Measurements from ENCODE around the gene SAMD4B. TPM values are rescaled to one million over a fixed set of nuclear protein-coding genes. Genes with fewer than 3 reads are reported as not detected.

SAMD4B gene
- total RNA-seq, 1 experiment from 2014 or later: 135 TPM

DNA sequence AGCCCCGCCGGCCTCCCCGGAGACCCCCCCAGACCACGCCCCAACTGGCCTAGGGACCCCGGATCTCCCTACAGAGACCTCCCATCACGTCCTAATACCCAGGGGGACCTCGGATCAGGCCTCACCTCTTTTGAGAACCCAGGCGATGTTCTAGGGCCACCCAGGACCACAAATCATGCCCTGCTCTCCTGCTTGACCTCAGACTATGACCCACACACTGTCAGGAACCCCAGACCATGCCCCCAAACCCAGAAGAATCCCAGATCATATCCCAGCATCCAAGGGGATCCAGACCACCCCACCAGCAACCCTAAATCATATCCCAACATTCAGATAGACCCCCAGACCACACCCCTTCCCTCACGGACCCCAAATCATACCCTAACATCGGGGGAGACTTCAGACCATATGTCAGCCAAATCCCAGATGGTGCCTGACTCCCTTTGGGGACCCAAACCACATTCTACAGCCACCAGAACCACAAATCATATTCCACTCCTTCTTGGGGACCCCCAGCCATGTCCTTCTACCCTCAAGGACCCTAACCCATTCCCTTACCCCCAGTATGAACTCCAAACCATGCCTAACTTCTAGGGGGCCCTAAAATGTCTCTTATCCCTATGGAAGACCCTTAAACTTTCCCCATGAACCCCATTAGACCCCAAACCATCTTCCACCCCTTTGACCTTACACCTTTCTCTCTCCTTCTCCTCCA is 20.9 kb upstream of the SAMD4B start:
- Histone ChIP-seq H2BK12ac (ENCODE audit: insufficient read length, low read depth, low read length) (no peak overlapping the region), H3K4me1 (ENCODE audit: insufficient read depth, low read length) (no peaks in the 10 kb centered on the region), H3K23ac (ENCODE audit: insufficient read length, low read depth, low read length) (no peak overlapping the region), H2AFZ (ENCODE audit: low read length) (no peak overlapping the region), H3K9ac (ENCODE audit: extremely low read depth, insufficient read length, low read length) (no peak overlapping the region), H2BK120ac (ENCODE audit: low read depth, low read length, poor library complexity, severe bottlenecking) (no peak overlapping the region), H3K79me2 (ENCODE audit: insufficient read depth, low read length) (no peaks in the 10 kb centered on the region), H3K4me2 (ENCODE audit: insufficient read depth, insufficient read length, low read length) (peak overlapping the region; percentile 29), H3K79me1 (ENCODE audit: insufficient read depth, low read depth, low read length, poor library complexity, severe bottlenecking) (no peaks in the 10 kb centered on the region), H2BK15ac (ENCODE audit: low read depth, low read length) (no peak overlapping the region), H3K27ac (ENCODE audit: insufficient read length, low read depth, low read length) (no peak overlapping the region), H3K27me3 (ENCODE audit: insufficient read depth, low read length) (no peaks in the 10 kb centered on the region; the same call in 1 of the 2 replicates), H4K5ac (ENCODE audit: insufficient read length, low read depth, low read length) (no peak overlapping the region), H2BK5ac (ENCODE audit: insufficient read length, low read length) (no peak overlapping the region), H3T11ph (ENCODE audit: low read length) (no peak overlapping the region), H4K91ac (ENCODE audit: insufficient read length, low read depth, low read length) (no peak overlapping the region), H3K14ac (ENCODE audit: insufficient read depth, low read length) (no peak overlapping the region), H2BK20ac (ENCODE audit: low read depth, low read length, poor library complexity, severe bottlenecking) (no peak overlapping the region), H4K8ac (replicated peaks; ENCODE audit: insufficient read length, low read depth, low read length) (no peak overlapping the region), H3K18ac (ENCODE audit: insufficient read length, low read depth, low read length) (no peak overlapping the region), H3K9me3 (ENCODE audit: control insufficient read depth, low read depth, low read length) (no peaks in the 10 kb centered on the region), H3K4ac (ENCODE audit: low read depth, low read length) (no peak overlapping the region), H3K56ac (ENCODE audit: insufficient read length, low read depth, low read length) (no peak overlapping the region), H4K20me1 (ENCODE audit: control insufficient read depth, insufficient read depth, insufficient read length) (no peaks in the 10 kb centered on the region), H2AK5ac (ENCODE audit: insufficient read length, low read length) (no peak overlapping the region), H3K23me2 (ENCODE audit: insufficient read length, low read depth, low read length, poor library complexity, severe bottlenecking) (peaks cover 6% of the 10 kb centered on the region)
- Mint-ChIP-seq H3K36me3 (ENCODE audit: insufficient read depth in 1 of 3, low read depth in 3 of 3) (peaks cover 0 to 3% (median 0%) of the 10 kb centered on the region in 3 experiments; a peak in 2 of 7 replicates), H3K4me1 (peaks cover 7 to 18% of the 10 kb centered on the region in 2 experiments), H3K9me3 (no peaks in the 10 kb centered on the region; a peak in 2 of 5 replicates), H3K27me3 (ENCODE audit: low read depth) (peaks cover 66% of the 10 kb centered on the region), H3K27ac (peak overlapping the region in 1 of 3 experiments; percentile 78; a peak in 2 of 7 replicates), H3K4me3 (peak overlapping the region; percentile 73 to 88)
- TF ChIP-seq, protein P1, sequence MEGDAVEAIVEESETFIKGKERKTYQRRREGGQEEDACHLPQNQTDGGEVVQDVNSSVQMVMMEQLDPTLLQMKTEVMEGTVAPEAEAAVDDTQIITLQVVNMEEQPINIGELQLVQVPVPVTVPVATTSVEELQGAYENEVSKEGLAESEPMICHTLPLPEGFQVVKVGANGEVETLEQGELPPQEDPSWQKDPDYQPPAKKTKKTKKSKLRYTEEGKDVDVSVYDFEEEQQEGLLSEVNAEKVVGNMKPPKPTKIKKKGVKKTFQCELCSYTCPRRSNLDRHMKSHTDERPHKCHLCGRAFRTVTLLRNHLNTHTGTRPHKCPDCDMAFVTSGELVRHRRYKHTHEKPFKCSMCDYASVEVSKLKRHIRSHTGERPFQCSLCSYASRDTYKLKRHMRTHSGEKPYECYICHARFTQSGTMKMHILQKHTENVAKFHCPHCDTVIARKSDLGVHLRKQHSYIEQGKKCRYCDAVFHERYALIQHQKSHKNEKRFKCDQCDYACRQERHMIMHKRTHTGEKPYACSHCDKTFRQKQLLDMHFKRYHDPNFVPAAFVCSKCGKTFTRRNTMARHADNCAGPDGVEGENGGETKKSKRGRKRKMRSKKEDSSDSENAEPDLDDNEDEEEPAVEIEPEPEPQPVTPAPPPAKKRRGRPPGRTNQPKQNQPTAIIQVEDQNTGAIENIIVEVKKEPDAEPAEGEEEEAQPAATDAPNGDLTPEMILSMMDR (conservative IDR thresholded peaks at IDR 0.05): no peak
- no CpG with 5 or more reads among the region's 10 CpGs for WGBS (ENCODE audit: extremely low coverage, insufficient read length, low lambda C conversion rate)
- DNase-seq: no peak
